IMR-90 (cell line): ENCODE results near the gene TAF4.
"Not testable (repeated sequence)": the region's sequence is repeated elsewhere in the genome, so short reads cannot be mapped to it uniquely, and the experiment has no call there.

ENCODE experiments used
- CEBPB ChIP-seq: IDR thresholded peaks from 2 replicates; pipeline ENCODE4 v1.6.1; 2012; ENCODE audit warnings: low read depth, low read length, improper control_type of control experiment
- MAFK ChIP-seq: IDR thresholded peaks from 2 replicates; pipeline ENCODE4 v1.6.1; 2012; ENCODE audit warnings: low read depth, low read length, improper control_type of control experiment
- MAZ ChIP-seq: IDR thresholded peaks from 2 replicates; pipeline ENCODE4 v1.6.1; 2012; ENCODE audit warnings: low read depth, mild to moderate bottlenecking, low read length, improper control_type of control experiment, moderate library complexity, borderline replicate concordance
- MXI1 ChIP-seq: IDR thresholded peaks from 2 replicates; pipeline ENCODE4 v1.6.1; 2012; ENCODE audit warnings: low read depth, mild to moderate bottlenecking, low read length, moderate library complexity, borderline replicate concordance
- NFE2L2 ChIP-seq: fragments of 150-350 bp; IDR thresholded peaks from 2 replicates; pipeline ENCODE4 v1.6.1; 2016; ENCODE audit warnings: low read depth, mild to moderate bottlenecking, low read length
- POLR2A ChIP-seq: IDR thresholded peaks from 2 replicates; pipeline ENCODE4 v1.6.1; 2012; ENCODE audit warnings: mild to moderate bottlenecking, low read depth, low read length
- RAD21 ChIP-seq: IDR thresholded peaks from 2 replicates; pipeline ENCODE4 v1.6.1; 2012; ENCODE audit warnings: low read length, improper control_type of control experiment
- RFX5 ChIP-seq: IDR thresholded peaks from 2 replicates; pipeline ENCODE4 v1.8.0; 2012; ENCODE audit warnings: low read depth, mild to moderate bottlenecking, low read length, moderate library complexity
- SMC3 ChIP-seq: fragments of 150-350 bp; IDR thresholded peaks from 2 replicates; pipeline ENCODE4 v1.6.1; 2016; ENCODE audit warnings: low read depth, mild to moderate bottlenecking, antibody characterized with exemption, low read length, moderate library complexity
- TF ChIP-seq, protein P1 (sequence below): conservative IDR thresholded peaks from 2 replicates; pipeline ENCODE4 v1.5.1; 2012; ENCODE audit warnings: mild to moderate bottlenecking, low read depth, low read length, improper control_type of control experiment
- TF ChIP-seq, protein P2 (sequence below): fragments of 150-350 bp; IDR thresholded peaks from 2 replicates; pipeline ENCODE4 v1.6.1; 2016; ENCODE audit warnings: low read depth, mild to moderate bottlenecking, low read length, moderate library complexity, borderline replicate concordance

DNA sequence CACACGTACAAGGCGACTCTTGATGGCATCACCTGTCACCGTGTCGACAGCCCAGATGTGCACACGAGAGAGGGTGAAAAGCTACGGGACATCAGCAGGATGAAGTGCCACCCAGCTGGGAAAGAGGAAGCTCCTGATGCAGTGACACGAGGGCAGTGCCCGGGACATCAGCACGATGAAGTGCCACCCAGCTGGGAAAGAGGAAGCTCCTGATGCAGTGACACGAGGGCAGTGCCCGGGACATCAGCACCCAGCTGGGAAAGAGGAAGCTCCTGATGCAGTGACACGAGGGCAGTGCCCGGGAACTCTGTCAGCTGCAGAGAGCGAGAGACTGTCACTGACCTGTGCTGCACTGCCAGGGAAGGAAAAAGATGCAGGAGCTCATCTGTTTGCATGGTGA lies 81.2 kb downstream of the TAF4 start:
- TF ChIP-seq POLR2A, CEBPB, RAD21, MAFK, SMC3, RFX5, MXI1, MAZ, NFE2L2: not testable (repeated sequence)
- TF ChIP-seq, protein P1, sequence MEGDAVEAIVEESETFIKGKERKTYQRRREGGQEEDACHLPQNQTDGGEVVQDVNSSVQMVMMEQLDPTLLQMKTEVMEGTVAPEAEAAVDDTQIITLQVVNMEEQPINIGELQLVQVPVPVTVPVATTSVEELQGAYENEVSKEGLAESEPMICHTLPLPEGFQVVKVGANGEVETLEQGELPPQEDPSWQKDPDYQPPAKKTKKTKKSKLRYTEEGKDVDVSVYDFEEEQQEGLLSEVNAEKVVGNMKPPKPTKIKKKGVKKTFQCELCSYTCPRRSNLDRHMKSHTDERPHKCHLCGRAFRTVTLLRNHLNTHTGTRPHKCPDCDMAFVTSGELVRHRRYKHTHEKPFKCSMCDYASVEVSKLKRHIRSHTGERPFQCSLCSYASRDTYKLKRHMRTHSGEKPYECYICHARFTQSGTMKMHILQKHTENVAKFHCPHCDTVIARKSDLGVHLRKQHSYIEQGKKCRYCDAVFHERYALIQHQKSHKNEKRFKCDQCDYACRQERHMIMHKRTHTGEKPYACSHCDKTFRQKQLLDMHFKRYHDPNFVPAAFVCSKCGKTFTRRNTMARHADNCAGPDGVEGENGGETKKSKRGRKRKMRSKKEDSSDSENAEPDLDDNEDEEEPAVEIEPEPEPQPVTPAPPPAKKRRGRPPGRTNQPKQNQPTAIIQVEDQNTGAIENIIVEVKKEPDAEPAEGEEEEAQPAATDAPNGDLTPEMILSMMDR, result not testable (repeated sequence)
- TF ChIP-seq, protein P2, sequence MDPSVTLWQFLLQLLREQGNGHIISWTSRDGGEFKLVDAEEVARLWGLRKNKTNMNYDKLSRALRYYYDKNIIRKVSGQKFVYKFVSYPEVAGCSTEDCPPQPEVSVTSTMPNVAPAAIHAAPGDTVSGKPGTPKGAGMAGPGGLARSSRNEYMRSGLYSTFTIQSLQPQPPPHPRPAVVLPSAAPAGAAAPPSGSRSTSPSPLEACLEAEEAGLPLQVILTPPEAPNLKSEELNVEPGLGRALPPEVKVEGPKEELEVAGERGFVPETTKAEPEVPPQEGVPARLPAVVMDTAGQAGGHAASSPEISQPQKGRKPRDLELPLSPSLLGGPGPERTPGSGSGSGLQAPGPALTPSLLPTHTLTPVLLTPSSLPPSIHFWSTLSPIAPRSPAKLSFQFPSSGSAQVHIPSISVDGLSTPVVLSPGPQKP, result not testable (repeated sequence)
